ENCODE measurements around the gene INSR.
"Not testable (repeated sequence)": the region's sequence is repeated elsewhere in the genome, so short reads cannot be mapped to it uniquely, and the experiment has no call there.

INSR gene

GRCh38 chr19:7153022-7153421 lies 141.2 kb downstream of the INSR start:
- in situ Hi-C loops (cut with HindIII; ENCODE audit: low sequenced_read_pairs): no loop called here
- DNase-seq (ENCODE audit: low read depth, low spot score): no peak

GRCh38 chr19:7152568-7152967 lies 141.6 kb downstream of the INSR start:
- in situ Hi-C loops (cut with HindIII; ENCODE audit: low sequenced_read_pairs): no loop called here
- no peak for DNase-seq (ENCODE audit: low read depth, low spot score)
- H3K4me3 ChIP-seq (ENCODE audit: low read depth, low read length): no peak overlapping the region
- TF ChIP-seq CTCF (IDR thresholded peaks at IDR 0.05; ENCODE audit: low read depth, low read length): no peak

More at GRCh38 chr19:7153022-7153421, 141.2 kb downstream of the INSR start:
- TF ChIP-seq CTCF (IDR thresholded peaks at IDR 0.05; ENCODE audit: low read depth, low read length): no peak
- H3K4me3 ChIP-seq (ENCODE audit: low read depth, low read length): no peak overlapping the region

GRCh38 chr19:7149956-7150705 lies 144.1 kb downstream of the INSR start:
- DNase-seq (ENCODE audit: low read depth, low spot score): no peak
- in situ Hi-C loops (cut with HindIII; ENCODE audit: low sequenced_read_pairs): no loop called here
- no peak for TF ChIP-seq CTCF (IDR thresholded peaks at IDR 0.05; ENCODE audit: low read depth, low read length)
- H3K4me3 ChIP-seq (ENCODE audit: low read depth, low read length): no peak overlapping the region

GRCh38 chr19:7147119-7147675 lies 147.0 kb downstream of the INSR start:
- DNase-seq (ENCODE audit: low read depth, low spot score); in situ Hi-C loops (cut with HindIII; ENCODE audit: low sequenced_read_pairs); H3K4me3 ChIP-seq (ENCODE audit: low read depth, low read length): not testable (repeated sequence)

GRCh38 chr19:7146086-7146485 lies 148.1 kb downstream of the INSR start:
- in situ Hi-C loops (cut with HindIII; ENCODE audit: low sequenced_read_pairs); DNase-seq (ENCODE audit: low read depth, low spot score); H3K4me3 ChIP-seq (ENCODE audit: low read depth, low read length): not testable (repeated sequence)

- no peak for TF ChIP-seq CTCF (IDR thresholded peaks at IDR 0.05; ENCODE audit: low read depth, low read length)
- no peak overlapping the region for H3K4me3 ChIP-seq (ENCODE audit: low read depth, low read length)
- no peak for DNase-seq (ENCODE audit: low read depth, low spot score)
- in situ Hi-C loops (cut with HindIII; ENCODE audit: low sequenced_read_pairs): no loop called here
Measured at GRCh38 chr19:7145494-7145893, 148.7 kb downstream of the INSR start.

GRCh38 chr19:7142771-7143170 lies 151.4 kb downstream of the INSR start:
- DNase-seq (ENCODE audit: low read depth, low spot score): no peak
- in situ Hi-C loops (cut with HindIII; ENCODE audit: low sequenced_read_pairs): no loop called here
- no peak overlapping the region for H3K4me3 ChIP-seq (ENCODE audit: low read depth, low read length)
- no peak for TF ChIP-seq CTCF (IDR thresholded peaks at IDR 0.05; ENCODE audit: low read depth, low read length)
